Keratinocyte (primary cell): ENCODE measurements around the gene RNF6. TPM values are rescaled to one million over a fixed set of nuclear protein-coding genes. Genes with fewer than 3 reads are reported as not detected.

ENCODE experiments used
- DNase-seq: peaks from one replicate; pipeline ENCODE4 v3.0.0-alpha.2; 2011; ENCODE audit warnings: low read depth, missing footprints, low spot score
- FAIRE-seq: peaks from 2 replicates; lab custom pipeline; 2011; peaks lifted over from hg19 to GRCh38; lab: Jason Lieb, UNC
- H2AFZ ChIP-seq: 2 replicates; pipeline ENCODE4 v1.6.0; 2012; ENCODE audit warnings: low read length, control low read depth, inconsistent platforms; ENCODE audit not compliant: control insufficient read depth
- H3K27ac ChIP-seq: 2 replicates; pipeline ENCODE4 v1.5.1; 2011; ENCODE audit warnings: low read length; ENCODE audit not compliant: control insufficient read depth, insufficient read depth
- H3K27me3 ChIP-seq: 3 replicates; pipeline ENCODE4 v1.6.0; 2011; ENCODE audit warnings: low read length; ENCODE audit not compliant: control insufficient read depth, insufficient read depth; ENCODE audit errors: extremely low read depth
- H3K36me3 ChIP-seq, 2 experiments: 2 replicates in 1 of 2; 3 replicates in 1 of 2; pipeline ENCODE4 v1.5.1; 2011; ENCODE audit warnings: low read length in 2 of 2, mild to moderate bottlenecking in 1 of 2; ENCODE audit not compliant: control insufficient read depth in 2 of 2, insufficient read depth in 2 of 2; ENCODE audit errors: extremely low read depth in 1 of 2
- H3K4me1 ChIP-seq: 3 replicates; pipeline ENCODE4 v1.5.1; 2011; ENCODE audit warnings: low read length; ENCODE audit not compliant: control insufficient read depth, insufficient read depth; ENCODE audit errors: extremely low read depth
- H3K4me2 ChIP-seq: 3 replicates; pipeline ENCODE4 v1.6.0; 2011; ENCODE audit warnings: low read depth, low read length; ENCODE audit not compliant: control insufficient read depth, insufficient read depth; ENCODE audit errors: extremely low read depth
- H3K4me3 ChIP-seq, 3 experiments: fragments of 200-600 bp in 1 of 3; sonication (generic) in 1 of 3; 2 replicates in 2 of 3; 3 replicates in 1 of 3; pipeline ENCODE4 v1.5.1; 2011 to 2016; ENCODE audit warnings: low read length in 3 of 3, mild to moderate bottlenecking in 3 of 3, control low read depth in 2 of 3, inconsistent platforms in 1 of 3, low read depth in 1 of 3, mixed read lengths in 1 of 3, mixed run types in 1 of 3, moderate library complexity in 1 of 3; ENCODE audit not compliant: control insufficient read depth in 2 of 3, insufficient read depth in 2 of 3; ENCODE audit errors: extremely low read depth in 1 of 3
- H3K79me2 ChIP-seq: 2 replicates; pipeline ENCODE4 v1.6.0; 2012; ENCODE audit warnings: low read length; ENCODE audit not compliant: control insufficient read depth, insufficient read depth
- H3K9ac ChIP-seq: 3 replicates; pipeline ENCODE4 v1.6.0; 2011; ENCODE audit warnings: low read length; ENCODE audit not compliant: control insufficient read depth, insufficient read depth; ENCODE audit errors: extremely low read depth
- H3K9me1 ChIP-seq: 3 replicates; pipeline ENCODE4 v1.6.0; 2011; ENCODE audit warnings: low read length; ENCODE audit not compliant: control insufficient read depth, insufficient read depth; ENCODE audit errors: extremely low read depth
- H3K9me3 ChIP-seq: 2 replicates; pipeline ENCODE4 v1.5.1; 2012; ENCODE audit warnings: low read depth, low read length; ENCODE audit not compliant: control insufficient read depth
- H4K20me1 ChIP-seq: 3 replicates; pipeline ENCODE4 v1.6.0; 2011; ENCODE audit warnings: low read length; ENCODE audit not compliant: control insufficient read depth, insufficient read depth; ENCODE audit errors: extremely low read depth
- EZH2 ChIP-seq: IDR thresholded peaks from one replicate; pipeline ENCODE4 v1.6.1; 2012; ENCODE audit warnings: inconsistent platforms, mild to moderate bottlenecking, low read length, moderate library complexity
- dilution Hi-C: fragments of 300-500 bp; cut with MboI; formaldehyde crosslinking; loops from one replicate; pipeline ENCODE4 v1.7.0; 2020; ENCODE audit warnings: low sequenced_read_pairs; ENCODE audit not compliant: extremely low pct_ligation_motif_present
- polyA plus RNA-seq, 5 experiments: library from polyadenylated mRNA; depleted of rRNA in 3 of 5; stranded (reverse) in 3 of 5; stranded (forward) in 1 of 5; unstranded in 1 of 5; fragments of >200 nt; gene quantifications; 1 replicate in 1 of 5; 2 replicates in 3 of 5; 3 replicates in 1 of 5; pipeline versions ENCODE4 v1.2.1 to v1.2.3, GENCODE V29; 2011 to 2012; ENCODE audit warnings: missing spikeins in 2 of 5, low read depth in 1 of 5, low replicate concordance in 1 of 5
- TF ChIP-seq, protein P1 (sequence below), 3 experiments: IDR thresholded peaks in 1 of 3; conservative IDR thresholded peaks in 1 of 3; optimal IDR thresholded peaks in 1 of 3; 2 replicates in 2 of 3; 3 replicates in 1 of 3; pipeline versions ENCODE3 to v1.5.1; 2011; ENCODE audit warnings: low read length in 3 of 3, mild to moderate bottlenecking in 3 of 3, moderate library complexity in 2 of 3, control low read depth in 1 of 3, inconsistent platforms in 1 of 3; ENCODE audit not compliant: insufficient read depth in 2 of 3; ENCODE audit errors: extremely low read depth in 1 of 3

The RNF6 gene
- polyA plus RNA-seq, 1 donor (not counting 4 experiments of a cell fraction or from before 2014, with no cell fraction given) = 48.7 TPM

GRCh38 chr13:26185720-26186117 is 36.4 kb downstream of the RNF6 start:
- Histone ChIP-seq H3K9me1 (no peaks in the 10 kb centered on the region), H3K9ac (peak overlapping the region; percentile 69), H3K4me3 (peak overlapping the region; percentile 59 to 88 (median 74)), H3K36me3 (no peaks in the 10 kb centered on the region), H3K79me2 (no peaks in the 10 kb centered on the region), H2AFZ (peak overlapping the region; percentile 95), H3K27me3 (no peaks in the 10 kb centered on the region), H3K4me1 (peaks cover 9% of the 10 kb centered on the region), H4K20me1 (no peaks in the 10 kb centered on the region), H3K27ac (peak overlapping the region; percentile 56), H3K4me2 (peak overlapping the region; percentile 97), H3K9me3 (no peaks in the 10 kb centered on the region)
- no peak for TF ChIP-seq EZH2
- TF ChIP-seq, protein P1, sequence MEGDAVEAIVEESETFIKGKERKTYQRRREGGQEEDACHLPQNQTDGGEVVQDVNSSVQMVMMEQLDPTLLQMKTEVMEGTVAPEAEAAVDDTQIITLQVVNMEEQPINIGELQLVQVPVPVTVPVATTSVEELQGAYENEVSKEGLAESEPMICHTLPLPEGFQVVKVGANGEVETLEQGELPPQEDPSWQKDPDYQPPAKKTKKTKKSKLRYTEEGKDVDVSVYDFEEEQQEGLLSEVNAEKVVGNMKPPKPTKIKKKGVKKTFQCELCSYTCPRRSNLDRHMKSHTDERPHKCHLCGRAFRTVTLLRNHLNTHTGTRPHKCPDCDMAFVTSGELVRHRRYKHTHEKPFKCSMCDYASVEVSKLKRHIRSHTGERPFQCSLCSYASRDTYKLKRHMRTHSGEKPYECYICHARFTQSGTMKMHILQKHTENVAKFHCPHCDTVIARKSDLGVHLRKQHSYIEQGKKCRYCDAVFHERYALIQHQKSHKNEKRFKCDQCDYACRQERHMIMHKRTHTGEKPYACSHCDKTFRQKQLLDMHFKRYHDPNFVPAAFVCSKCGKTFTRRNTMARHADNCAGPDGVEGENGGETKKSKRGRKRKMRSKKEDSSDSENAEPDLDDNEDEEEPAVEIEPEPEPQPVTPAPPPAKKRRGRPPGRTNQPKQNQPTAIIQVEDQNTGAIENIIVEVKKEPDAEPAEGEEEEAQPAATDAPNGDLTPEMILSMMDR (optimal IDR thresholded peaks at IDR 0.05 in 1 of 3, IDR thresholded peaks at IDR 0.05 in 1 of 3, conservative IDR thresholded peaks at IDR 0.05 in 1 of 3; ENCODE audit: extremely low read depth in 1 of 3, insufficient read depth in 2 of 3, low read length in 3 of 3) = no peak
- peak; percentile 9 for FAIRE-seq
- DNase-seq = no peak
- dilution Hi-C loops = no loop called here

DNA sequence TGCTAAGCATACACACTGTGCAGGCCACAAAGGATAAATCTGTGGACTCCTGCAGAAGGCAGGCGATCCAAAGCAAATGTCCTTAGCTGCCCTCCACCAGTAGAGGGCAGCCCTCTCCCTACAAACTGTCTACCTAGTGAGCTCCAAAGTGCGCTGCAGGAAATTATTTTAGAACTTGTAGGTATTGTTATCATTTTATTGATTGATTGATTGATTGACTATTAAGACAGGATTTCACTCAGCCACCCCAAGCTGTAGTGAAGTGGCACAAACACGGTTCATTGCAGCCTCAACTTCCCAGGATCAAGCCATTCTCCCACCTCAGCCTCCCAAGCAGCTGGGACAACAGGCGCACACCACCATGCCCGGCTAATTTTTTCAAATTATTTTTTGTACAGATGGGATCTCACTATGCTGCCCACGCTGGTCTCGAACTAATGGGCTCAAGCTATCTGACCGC is 37.3 kb downstream of the RNF6 start:
- Histone ChIP-seq H3K79me2 (no peaks in the 10 kb centered on the region), H3K4me1 (peaks cover 9% of the 10 kb centered on the region), H3K27ac (no peak overlapping the region), H3K9ac (no peak overlapping the region), H2AFZ (no peak overlapping the region), H3K9me3 (no peaks in the 10 kb centered on the region), H3K36me3 (no peaks in the 10 kb centered on the region), H3K27me3 (no peaks in the 10 kb centered on the region), H3K4me2 (no peak overlapping the region), H3K4me3 (no peak overlapping the region), H4K20me1 (no peaks in the 10 kb centered on the region), H3K9me1 (no peaks in the 10 kb centered on the region)
- FAIRE-seq (peak; percentile 76), DNase-seq (peak; percentile 35)
- dilution Hi-C loops = no loop called here
- TF ChIP-seq, protein P1 (optimal IDR thresholded peaks at IDR 0.05 in 1 of 3, IDR thresholded peaks at IDR 0.05 in 1 of 3, conservative IDR thresholded peaks at IDR 0.05 in 1 of 3; ENCODE audit: extremely low read depth in 1 of 3, insufficient read depth in 2 of 3, low read length in 3 of 3) = peak; percentile 89 to 92 (median 89)
- TF ChIP-seq EZH2 = no peak
